Measurements from ENCODE around the gene RGS9BP.
"Not testable (repeated sequence)": the region's sequence is repeated elsewhere in the genome, so short reads cannot be mapped to it uniquely, and the experiment has no call there.

The RGS9BP gene

DNA sequence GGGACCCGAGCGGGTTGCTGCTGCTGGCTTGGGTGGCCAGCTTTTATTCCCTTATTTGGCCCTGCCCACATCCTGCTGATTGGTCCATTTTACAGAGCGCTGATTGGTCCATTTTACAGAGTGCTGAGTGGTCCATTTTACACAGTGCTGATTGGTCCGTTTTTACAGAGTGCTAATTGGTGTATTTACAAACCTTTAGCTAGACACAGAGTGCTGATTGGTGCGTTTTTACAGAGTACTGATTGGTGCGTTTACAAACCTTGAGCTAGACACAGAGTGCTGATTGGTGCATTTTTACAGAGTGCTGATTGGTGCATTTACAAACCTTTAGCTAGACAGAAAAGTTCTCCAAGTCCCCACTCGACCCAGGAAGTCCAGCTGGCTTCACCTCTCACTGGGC, 24.5 kb downstream of the RGS9BP start:
- DNase-seq: not testable (repeated sequence)

DNA sequence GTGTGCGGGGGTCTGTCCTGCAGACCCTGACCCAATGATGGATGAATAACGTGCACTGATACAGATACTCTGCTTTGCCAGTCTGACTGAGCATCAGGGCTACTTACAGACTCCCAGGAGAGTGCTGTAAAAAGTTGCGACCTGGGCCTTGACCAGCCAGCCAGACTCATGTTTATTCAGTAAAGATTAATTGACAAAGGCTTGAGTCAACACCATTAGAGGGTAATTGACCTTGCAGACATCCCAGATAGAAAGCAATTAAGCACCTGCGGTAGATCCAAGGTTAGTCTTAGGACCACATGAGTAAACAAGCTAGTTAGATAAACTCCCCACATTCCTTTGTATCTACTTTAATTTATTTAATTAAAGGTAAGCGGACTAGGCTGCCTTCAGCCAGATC, 26.4 kb downstream of the RGS9BP start:
- no peak for DNase-seq

DNA sequence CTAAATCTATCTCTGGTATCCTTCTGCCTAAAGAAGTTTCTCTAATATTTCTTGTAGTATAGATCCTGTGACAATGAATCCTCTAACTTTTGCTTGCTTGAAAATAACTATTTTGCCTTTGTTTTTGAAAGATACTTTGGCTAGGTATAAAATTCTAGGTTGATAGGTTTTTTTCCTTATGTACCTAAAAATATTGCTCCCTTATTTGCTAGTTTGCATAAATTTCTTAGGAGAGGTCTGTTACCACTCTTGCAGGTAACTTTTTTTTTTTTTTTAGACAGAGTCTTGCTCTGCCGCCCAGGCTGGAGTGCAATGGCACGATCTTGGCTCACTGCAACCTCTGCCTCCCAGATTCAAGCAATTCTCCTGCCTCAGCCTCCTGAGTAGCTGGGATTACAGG, 28.4 kb downstream of the RGS9BP start:
- DNase-seq: not testable (repeated sequence)

DNA sequence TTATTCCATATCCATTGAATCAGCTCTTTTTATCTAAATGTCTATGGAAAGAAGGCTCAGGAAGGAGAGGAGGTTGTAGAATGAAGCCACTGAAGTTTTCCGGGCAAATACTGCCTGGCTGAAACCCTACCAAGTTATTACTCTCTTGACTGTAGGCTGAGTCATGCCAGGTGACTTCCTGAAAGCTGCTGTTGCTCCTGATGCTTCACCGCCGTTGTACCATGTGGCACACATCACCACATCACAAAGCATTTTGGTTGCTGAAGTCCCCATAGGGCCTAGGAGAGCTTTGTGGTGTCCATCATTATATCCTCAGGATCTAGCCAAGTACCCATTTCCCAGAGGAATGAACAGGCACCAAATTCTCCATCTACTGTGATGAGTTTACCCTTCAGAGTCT, 32.8 kb downstream of the RGS9BP start:
- peak; percentile 68 for DNase-seq

DNA sequence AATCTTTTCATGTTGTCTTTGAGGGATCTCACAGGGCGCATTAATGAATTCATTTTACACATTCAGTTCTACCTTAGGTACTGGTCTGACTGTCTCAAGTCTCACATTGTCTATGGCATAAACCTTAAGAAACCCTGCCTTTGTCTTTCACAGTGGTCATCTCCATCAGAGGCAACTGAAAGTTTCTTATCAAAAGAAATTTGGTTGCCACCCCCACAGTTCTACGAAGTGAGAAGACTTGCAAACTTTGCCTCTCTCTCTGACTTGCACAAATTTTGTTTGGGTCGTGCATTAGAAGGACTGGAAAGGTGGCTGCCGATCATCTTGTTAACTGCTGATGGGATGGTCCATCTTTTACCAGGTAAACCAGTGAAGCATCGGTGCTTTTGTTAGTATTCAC, 33.4 kb downstream of the RGS9BP start:
- DNase-seq: no peak

DNA sequence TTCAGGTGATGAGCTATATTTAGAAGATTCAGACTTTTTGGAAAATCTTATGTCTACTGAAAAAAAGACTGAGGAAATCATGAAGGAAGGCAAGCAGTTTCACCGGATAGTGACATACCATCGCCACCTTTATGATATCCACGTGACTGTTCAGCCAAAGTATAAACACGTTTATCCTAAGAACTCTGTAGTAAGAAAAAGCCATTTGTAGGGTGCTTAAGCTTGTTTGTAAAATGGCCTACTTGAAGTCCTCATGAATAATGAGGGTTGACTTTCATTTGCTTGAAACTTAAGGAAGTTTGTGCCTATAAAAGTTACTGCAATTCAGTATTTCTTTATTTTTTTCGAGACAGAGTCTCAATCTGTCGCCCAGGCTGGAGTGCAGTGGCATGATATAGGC, 36.1 kb downstream of the RGS9BP start:
- no peak for DNase-seq

DNA sequence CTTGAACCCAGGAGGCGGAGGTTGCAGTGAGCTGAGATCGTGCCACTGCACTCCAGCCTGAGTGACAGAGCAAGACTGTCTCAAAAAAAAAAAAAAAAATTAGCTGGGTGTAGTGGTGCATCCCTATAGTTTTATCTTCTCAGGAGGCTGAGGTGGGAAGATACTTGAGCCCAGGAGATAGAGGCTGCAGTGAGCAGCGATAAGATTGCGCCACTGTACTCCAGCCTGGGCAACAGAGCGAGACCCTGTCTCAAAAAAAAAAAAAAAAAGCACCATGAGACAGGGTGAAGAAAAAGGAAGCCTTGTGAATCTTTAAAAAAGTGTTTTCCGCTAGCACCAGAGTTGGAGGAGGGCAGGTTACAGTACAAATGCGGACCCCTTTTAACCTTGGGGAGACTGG, 40.6 kb downstream of the RGS9BP start:
- DNase-seq: not testable (repeated sequence)

DNA sequence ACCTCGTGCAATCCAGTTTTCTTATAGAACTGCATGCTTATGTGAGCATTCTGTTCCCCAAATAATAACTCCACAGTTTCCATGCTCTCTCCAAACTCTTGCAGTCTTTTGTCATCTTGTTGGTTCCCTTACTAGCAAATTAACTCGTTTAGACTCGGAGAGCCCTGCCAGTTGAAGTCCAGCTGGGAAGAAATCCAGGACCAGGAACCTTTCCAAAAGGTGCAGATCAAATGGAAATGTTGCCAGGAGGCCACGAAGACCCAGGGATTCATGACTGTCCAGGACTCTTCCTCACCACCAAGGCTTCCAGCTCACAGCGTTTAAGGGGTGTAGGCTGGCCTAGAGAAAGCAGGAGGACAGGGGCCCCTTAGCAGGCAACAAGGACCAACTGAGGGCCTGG, 41.8 kb downstream of the RGS9BP start:
- DNase-seq: no peak

DNA sequence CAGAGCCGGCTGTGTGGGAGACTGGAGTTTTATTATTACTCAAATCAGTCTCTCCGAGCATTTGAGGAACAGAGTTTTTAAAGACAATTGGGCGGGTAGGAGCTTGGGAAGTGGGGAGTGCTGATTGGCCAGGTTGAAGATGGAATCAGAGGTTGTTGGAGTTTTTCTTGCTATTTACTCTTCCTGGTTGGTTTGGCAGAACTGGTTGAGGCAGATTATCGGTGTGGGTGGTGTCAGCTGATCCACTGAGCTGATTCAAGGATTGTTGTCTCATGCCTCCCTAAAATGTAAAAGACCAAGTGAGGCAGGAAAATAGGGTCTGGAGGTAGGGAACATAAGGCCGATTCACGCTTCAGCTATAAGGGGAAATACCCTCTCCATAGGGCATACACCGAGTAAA, 42.6 kb downstream of the RGS9BP start:
- DNase-seq: no peak

DNA sequence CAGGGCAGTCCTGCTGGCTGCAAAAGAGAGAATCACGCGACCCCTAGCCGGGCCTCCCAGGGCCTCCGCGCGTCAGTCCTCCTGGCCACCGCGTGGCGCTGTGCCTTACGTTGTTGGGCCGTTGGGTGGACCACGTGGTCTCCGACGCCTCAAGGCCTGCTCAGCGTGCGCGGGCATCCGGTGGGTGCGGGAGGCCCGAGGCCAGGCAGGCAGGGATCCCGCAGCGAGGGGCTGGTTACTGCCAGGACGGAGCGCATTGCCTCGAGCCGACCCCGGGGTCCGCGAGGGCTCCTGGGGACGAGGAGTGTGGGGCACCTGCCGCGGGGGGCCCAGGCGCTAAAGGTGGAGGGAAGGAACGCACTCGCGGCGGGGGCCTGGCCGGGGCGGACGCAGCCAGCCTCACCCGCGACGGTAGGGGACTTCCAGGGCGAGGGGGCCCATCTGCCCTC, 44.0 kb downstream of the RGS9BP start, which contains the start of gene TDRD12:
Gene TDRD12 (plus strand): TSS at position 157 of the 449 bp plus-strand sequence. CDS start 306 bp downstream, outside the sequence.
- DNase-seq: no peak

DNA sequence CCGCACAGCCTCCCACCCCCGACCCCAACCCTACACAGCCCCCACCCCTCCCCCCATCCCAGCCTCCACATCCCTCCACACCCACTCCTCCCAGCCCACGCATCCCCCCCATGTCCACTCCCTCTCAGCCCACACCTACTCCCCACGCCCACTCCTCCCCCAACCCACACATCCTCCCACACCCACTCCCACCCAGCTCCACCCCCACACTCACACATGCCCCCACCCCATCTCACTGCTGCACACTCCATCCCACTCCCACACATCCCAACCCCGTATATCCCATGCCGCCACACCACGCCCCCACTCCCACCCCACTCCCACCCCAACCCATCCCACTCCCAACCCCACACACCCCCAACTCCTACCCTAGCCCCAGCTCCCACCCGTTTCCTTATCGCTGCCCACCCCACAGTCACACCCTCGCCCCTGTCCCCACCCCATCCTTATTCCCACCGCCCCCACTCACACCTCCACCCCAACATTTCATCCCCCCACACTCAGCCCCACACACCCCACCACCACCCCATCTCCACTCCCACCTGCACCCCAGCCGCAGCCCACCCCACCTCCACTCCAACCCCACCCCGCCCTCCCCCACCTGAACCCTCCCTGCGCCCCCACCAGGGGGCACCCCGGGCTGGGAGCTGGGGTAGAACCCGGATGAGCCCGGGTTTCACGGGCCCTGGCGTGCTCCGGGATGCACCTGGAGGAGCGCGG, 44.7 kb downstream of the RGS9BP start:
- DNase-seq: no peak

DNA sequence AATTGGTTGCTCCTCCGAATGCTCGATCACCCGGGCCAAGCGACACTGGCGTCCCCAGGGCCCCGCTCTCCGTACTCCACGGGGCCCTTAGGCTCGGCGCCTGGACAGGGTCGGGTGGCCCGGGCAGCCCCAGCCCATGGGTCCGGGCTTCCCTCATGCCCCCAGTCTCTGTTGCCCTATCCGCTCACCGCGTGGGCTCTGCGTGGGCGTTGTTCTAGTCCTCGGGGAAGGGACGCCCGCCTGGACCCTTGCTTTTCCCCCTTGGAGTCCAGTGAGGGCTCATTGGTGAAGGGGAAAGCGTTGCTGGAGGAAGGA, 45.2 kb downstream of the RGS9BP start:
- DNase-seq: no peak
